ENCODE measurements around the gene SRR.

The SRR gene

DNA sequence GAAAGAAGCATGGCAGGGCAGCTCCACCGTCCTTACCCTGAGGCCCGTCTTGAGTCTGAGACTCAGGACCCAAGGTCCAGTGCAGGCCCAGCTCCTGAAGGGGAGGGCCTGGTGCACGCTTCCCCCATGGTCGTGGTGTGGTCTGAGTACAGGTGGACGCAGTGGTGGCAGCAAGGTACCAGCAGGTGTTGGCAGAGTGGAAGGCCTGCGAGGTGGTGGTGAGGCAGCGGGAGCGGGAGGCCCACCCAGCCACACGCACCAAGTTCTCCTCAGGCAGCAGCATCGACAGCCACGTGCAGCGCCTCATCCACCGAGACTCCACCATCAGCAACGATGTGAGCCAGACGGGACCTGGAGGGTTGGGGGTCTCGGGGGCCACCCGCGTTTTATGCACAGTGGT is 69.4 kb downstream of the SRR start:
- no peak for DNase-seq
